ENCODE results near the gene HSPA4.

The HSPA4 gene

DNA sequence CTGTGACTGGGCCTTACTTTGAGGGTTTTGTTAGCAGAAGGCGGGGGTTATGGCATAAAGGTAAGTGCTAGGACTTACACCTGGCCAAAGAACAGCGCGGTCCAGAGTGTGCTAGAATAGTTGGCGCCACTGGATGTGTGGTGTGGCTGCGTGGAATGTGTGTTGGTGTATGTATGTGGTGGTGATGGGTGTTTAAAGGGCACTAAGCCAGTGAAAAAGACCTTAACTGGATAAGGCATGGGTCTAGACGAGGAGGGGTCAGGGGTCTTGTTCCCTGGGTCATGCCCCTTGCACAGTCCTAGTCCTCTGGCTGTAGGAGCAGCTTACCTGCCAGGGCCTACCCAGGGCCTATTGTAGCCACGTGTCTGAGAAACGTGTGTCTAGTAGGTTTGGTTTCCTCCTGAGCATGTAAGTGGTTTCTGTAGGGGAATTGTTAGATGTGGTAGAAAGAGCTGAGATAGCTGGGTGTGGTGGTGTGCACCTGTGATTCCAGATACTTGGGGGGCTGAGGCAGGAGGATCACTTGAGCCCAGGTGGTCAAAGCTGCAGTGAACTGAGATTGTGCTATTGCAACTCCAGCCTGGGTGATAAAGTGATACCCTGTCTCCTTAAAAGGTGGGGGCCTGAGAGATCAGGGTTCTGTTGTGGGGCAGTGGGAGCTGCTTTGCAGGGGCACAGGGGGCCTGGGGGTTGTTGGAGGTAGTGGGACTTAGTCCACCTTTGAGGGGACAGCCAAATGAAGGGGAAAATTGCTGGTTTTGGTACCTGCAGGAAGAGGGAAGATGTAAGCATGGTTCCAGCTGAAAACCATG is 55.2 kb downstream of the HSPA4 start:
- no peak for DNase-seq

DNA sequence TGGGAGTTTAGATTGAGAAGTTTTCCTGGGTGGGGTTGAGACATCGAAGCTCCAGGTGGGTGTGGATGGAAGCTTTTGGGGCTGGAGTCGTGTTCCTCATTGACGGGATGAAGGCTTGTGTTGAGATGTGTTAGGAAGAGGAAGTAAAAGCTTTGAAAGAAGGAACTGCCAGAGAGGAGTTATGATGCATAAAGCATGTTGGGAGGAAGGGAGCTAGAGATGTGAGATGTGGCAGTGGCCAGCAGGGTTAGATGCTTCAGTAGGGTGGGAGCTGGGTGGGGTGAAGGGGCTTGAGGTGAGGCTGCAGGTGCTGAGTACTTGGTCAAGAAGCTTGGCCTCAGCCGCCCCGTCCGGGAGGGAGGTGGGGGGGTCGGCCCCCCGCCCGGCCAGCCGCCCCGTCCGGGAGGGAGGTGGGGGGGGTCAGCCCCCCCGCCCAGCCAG is 56.7 kb downstream of the HSPA4 start:
- DNase-seq, result no peak

GRCh38 chr5:133109655-133110483 is 58.1 kb downstream of the HSPA4 start:
- no peak for DNase-seq

- DNase-seq, result no peak
Measured at GRCh38 chr5:133110709-133111108, 58.9 kb downstream of the HSPA4 start.

- DNase-seq, result peak; percentile 22
Measured at GRCh38 chr5:133111299-133111698, 59.5 kb downstream of the HSPA4 start.

DNA sequence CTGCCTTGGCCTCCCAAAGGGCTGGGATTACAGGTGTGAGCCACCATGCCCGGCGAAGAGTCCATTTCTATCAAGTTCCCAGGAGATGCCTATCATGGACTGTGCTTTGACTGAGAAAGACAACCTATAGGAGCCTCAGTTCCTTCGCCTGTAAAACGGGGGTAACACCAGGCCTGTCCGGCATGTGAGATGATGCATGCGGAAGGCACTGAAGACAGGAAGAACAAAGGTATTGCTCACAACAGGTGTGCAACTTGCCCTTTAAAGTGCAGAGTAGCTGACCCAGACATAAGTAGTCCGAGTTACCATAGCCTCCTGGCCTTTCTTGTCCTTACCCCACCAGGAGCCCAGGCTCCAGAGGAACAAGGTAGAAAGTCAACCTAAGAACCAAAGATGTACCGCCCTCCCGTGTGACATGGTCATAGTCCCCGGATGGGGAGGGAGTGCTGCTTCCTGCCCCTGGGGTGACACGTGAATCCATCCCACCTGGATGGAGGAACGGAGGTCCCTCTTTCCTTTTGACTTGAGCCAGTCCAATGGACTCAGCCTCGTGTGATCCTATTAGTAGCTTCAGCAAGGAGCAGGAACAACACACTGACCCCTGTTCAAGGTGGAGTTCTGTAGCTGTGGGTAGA is 60.3 kb downstream of the HSPA4 start:
- DNase-seq, result no peak

DNA sequence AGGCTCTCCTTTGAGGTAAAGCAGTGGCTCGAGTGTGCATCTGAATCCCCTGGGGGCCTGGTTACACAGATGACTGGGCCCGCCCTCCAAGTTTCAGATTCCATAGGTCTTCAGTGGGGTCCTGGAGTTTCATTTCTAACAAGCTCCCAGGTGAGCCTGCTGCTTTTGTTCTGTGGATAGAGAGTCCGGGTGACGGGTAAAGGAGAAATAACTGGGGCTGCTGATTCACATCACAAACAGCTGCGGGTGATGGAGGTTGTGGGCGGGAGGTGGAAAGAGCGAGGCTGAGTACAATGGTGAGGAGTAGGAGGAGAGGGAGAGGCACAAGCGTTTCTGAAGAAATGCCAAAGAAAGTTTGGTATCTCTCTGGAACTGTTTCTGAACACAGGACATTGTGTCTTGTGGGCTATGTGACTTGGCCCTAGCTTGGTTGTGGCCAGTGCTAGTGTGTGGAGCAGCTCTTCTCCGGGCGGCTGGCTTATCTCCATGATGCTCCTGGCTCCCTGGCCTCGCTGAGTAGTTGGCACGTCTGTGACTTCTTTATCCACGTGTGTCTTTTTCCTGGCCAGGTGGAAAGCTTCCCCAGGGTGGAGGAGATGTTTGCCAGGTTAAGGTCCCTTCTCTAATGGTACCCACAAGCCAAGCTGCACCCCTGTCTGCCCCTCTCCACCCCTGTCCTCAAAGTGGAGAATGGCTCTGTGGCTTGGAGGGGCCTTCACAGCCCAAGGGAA is 61.7 kb downstream of the HSPA4 start:
- DNase-seq, result no peak

DNA sequence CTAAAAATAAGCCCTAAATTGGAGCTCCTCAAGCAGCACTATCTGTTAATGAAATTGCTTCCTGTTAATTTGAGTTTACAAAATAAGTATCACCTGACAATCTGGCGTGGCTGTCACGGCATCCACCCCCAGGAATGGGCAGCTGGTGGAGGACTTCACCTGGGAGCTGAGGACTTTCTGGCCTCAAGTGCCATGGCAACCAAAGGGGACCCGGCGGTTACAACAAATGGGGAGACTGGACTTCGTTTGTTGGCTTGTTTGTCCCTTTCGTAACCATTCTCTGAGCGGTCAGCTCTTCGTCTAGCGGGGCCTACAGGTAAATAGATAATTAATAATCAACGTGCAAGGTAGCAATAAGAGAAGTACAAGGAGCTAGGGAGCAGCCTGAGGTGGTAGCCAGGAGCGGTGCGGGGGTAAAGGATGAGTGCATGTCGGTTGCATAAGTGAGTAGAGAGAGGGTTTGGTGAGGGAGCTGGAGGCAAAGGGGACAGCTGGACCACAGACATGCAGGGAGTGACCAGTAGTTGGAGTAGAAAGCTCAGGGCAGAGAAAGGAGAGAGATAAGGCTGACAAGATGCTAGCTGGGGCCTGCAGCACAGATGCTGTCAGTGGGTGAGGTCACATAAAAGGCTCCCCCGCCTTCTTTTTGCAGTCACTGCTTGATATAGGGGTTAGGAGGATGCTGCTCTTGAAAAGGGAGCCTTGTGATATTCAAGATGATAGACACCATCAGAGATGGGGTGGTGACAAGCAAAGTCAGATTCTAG is 62.5 kb downstream of the HSPA4 start:
- DNase-seq, result no peak

DNA sequence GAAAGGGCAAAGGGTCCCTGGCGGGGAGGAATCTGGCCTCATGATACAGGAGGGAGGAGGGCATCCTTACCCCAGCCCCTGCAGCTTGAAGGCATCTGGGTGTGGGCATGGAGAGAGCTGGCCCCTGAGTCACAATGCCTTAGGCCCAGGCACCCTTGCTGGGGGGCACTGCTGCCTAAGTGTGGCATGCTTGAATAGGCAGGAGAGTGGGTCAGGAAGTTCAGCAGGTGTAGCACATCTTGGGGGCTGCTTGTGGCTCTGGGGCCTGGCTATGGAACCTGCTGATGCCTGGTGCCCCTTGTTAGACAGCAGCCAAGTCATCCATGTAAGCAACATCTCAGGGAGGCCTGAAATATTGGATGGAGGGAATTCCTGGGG is 63.1 kb downstream of the HSPA4 start:
- no peak for DNase-seq

DNA sequence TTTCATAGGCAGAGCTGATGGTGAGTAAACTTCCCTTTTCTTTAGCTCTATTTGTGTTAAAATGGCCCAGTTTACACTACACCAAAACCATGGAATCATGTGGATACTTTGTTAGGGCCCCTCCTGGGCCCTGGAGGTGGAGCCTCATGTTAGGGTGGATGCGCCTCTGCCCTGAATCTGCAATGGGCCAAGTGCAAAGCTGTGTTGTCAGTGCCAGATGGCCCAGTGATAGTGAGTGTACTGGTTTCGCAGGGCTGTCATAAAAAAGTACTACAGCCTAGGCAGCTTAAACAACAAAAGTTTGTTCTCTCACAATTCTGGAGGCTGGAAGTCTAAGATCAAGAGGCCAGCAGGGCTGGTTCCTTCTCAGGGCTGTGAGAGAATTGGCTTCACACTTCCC is 64.8 kb downstream of the HSPA4 start:
- no peak for DNase-seq

- no peak for DNase-seq
Measured at GRCh38 chr5:133117166-133117911, 65.5 kb downstream of the HSPA4 start.

DNA sequence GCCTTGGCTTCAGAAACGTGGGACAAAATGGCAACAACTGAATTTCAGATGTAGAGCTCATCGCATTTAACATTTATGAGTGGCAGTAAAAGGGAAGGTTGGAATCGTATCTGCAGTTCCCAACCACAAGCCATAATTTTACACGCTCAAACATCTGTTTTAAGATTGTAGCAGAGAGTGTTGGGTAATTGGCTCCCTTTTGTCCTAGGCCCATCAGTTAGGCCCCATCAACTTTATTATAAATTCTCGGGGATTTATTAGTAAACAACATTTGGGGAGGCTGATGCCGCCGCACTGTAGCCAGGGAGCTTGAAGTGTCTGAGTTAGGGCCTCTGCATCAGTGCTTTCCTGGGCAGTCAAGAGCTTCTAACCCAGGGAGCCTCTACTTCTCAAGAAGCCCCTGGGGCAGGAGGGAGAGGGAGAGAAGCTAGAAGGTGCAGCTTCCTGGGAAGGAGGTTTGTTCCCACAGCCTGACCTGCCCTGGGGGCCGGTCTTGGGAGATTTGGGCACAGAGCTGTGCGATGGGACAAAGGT is 66.2 kb downstream of the HSPA4 start:
- peak; percentile 46 for DNase-seq

GRCh38 chr5:133118741-133119140 is 66.9 kb downstream of the HSPA4 start:
- DNase-seq, result no peak

DNA sequence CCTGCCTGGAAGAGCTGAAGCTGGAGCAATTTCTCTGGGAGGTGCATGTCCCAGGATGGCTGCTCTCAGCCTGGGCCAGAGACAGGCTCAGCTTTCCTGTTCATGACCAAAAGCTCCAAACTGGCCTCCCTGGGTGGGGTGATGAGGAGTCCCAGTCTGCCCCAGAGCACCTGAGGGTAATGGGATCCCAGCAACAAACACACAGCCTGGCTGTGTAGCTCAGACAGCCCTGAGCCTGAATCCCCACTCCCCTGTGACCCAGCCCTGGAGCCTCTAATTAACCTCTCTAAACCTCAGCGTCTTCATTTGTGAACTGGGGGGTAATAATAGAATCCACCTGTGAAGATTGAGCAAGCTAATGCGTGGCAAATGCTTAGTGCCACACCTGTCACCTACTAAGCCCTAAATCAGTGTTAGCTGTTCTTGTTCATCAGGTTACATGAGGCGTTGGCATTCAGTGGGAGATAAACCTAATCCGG is 67.5 kb downstream of the HSPA4 start:
- DNase-seq, result no peak

DNA sequence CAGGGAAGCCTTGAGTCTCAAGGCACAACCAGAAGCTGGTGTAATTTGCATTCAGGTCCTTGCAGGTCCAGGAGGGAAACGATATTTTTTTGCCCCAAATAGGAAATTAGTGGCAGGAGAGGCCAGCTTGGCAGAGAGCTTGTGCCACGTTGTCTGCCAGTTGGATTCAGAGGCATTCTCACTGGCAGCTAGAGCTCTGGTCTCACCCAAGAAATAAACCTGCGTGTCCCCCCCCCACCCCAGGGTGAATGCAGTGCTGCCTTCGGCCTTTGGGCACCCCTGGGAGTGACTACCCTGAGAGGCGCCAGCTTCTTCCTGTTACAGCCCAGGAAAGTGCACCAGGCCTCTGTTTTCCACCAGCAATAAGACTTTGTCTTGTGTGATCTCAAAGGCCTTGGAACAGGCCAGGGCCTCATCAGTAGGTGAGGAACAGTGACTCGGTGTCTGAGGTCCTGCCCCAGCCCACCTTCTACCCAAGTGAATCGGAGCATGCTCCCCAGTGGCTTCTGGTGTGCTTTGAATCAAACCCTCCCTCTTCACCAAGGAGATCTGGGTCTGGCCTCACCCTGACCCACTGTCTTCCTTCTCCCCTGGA is 68.4 kb downstream of the HSPA4 start:
- no peak for DNase-seq

DNA sequence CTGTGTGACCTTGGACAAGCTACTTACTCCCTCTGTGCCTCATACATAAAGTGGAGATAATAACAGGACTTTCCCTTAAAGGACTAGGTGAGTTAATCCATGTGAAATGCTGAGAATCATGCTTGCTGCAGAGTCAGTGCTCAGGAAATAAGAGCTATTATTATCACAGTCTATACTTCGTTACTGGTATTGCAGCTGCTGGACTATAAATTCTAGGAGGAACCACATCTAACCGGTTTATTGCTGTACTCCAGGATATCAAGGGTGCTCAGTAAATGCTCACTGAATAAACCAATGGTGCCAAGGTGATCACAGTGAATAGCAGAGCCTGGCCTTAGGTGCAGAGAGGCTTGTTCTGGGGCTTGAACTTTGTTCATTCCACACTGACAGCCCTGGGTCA is 69.3 kb downstream of the HSPA4 start:
- no peak for DNase-seq

GRCh38 chr5:133121611-133122150 is 69.9 kb downstream of the HSPA4 start:
- DNase-seq, result no peak

DNA sequence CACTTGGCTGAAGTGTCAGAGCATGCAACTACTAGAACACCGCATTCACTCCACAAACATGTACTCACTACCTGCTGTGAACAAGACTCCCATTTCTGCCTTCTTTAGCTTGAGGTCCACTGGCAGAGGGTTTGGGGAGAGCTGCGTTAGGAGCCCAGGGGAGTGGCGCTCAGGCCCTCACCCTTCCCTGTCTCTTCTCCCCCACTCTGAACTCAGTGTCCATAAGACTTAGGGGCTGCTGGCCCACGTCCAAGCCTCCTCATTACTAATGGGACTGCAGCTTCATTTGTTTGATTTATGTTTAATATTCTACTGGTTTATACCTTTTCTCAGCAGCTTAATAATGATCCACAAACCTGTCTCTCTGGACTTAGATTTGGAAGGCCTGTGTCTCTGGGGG is 70.9 kb downstream of the HSPA4 start:
- no peak for DNase-seq

- no peak for DNase-seq
Measured at GRCh38 chr5:133123297-133123696, 71.5 kb downstream of the HSPA4 start.

DNA sequence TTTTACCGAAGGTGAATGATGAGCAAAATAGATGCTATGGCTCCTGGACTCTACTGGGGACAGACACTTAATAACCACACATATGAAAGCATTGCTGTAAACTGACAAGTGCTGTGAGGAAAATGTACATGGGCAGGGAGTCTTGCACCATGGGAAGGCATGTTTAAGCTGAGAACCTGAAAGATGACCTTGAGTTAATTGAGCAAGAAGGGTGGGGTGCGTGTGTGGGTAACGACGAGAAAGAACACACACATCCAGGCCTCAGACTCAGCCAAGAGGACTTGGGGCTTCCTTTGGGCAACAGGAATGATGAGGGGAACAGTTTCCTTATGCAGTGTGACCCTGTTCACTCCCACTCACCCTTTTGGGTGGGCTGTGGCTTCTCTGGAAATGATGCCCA is 73.1 kb downstream of the HSPA4 start:
- no peak for DNase-seq
